Occipital lobe (tissue), 2 donors: ENCODE results near the gene GCLC. TPM values are rescaled to one million over a fixed set of nuclear protein-coding genes. Genes with fewer than 3 reads are reported as not detected.
A peak's percentile ranks its signal among the peaks of the same experiment; 100 is the strongest.
"Not testable (repeated sequence)": the region's sequence is repeated elsewhere in the genome, so short reads cannot be mapped to it uniquely, and the experiment has no call there.

Experiments
- DNase-seq: peaks from one replicate; lab custom pipeline; 2025; lab: John Stamatoyannopoulos, UW
- total RNA-seq: library from RNA; depleted of rRNA; stranded (reverse); fragments of >200 nt; gene quantifications from one replicate; pipeline ENCODE4 v1.2.3, GENCODE V29; 2014

The GCLC gene
- total RNA-seq, 1 donor from 2014 or later = 15.8 TPM

- no peak for DNase-seq
Measured at GRCh38 chr6:53495506-53496499, 49.1 kb downstream of the GCLC start.

DNA sequence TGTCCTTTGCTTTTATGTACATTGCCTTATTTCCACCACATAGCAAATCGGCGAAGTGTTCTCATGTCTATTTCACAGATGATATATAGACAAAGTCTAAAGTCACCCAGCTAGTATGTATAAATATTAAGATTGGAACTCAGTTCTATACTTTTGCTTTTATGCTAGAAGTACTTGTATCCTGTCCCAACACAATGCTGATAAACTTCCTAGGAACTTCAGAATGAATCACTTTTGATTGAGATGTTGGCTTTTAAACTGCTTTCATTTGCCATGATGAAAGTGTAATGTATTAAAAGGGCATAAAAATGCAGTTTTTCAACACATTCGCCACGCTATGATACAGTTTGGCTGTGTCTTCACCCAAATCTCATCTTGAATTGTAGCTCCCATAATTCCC lies 50.8 kb downstream of the GCLC start:
- DNase-seq = no peak

DNA sequence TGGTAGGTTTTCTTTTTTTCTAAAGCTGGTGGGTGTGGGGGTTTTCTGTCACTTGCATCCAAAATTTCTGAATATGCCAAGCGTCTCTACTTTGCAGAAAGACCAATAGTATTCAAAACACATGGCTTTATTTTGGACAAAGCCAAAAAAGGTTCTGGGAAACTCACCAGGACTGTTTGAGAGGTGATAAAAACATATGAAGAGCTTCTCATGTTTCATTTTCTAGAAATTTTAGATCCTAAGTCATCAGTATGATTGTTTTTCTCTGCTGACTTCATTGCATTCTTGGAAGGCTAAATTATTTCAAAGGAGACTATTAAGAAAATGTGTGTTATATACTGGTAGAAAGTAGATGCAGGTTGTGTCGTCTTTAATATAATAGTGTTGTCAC lies 51.3 kb downstream of the GCLC start:
- DNase-seq = no peak

- no peak for DNase-seq
Measured at GRCh38 chr6:53492860-53493634, 51.9 kb downstream of the GCLC start.

- no peak for DNase-seq
Measured at GRCh38 chr6:53487080-53487479, 57.8 kb downstream of the GCLC start.

DNA sequence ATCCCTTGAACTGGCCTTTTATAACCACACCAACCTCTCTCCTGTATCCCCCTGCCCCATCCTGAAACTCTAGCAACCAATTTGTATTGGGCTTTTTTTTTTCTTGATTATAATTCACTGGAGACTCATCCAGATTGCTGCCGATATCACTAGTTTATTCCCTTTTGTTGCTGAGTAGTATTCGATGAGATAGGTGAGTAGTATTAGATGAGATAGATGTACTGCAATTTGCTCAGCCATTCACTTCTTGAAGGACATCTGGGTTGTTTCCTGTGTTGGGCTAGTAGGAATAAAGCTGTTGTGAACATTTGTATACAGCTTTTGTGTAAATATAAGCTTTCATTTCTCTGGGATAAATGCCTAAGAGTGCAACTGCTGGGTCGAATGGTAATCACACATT lies 58.2 kb downstream of the GCLC start:
- no peak for DNase-seq

GRCh38 chr6:53484476-53485280 lies 60.2 kb downstream of the GCLC start:
- DNase-seq = peak; percentile 11

GRCh38 chr6:53483423-53484353 lies 61.2 kb downstream of the GCLC start:
- DNase-seq = no peak

DNA sequence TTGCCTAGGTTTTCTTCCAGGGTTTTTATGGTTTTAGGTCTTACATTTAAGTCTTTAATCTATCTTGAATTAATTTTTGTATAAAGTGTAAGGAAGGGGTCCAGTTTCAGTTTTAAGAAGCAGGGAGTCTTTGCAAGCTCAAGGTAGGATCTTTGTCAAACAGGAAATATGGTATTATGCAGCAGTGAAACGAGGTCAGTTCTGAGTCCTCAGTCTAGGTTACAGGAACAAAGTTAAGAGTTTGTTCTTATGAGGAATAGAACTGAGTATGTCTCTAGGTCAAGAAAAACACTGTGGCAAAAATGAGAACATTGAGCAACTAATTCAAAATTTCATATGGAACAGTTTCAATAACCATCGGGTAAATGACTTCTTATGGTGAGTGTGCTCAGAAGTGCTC lies 63.6 kb downstream of the GCLC start:
- DNase-seq = no peak

DNA sequence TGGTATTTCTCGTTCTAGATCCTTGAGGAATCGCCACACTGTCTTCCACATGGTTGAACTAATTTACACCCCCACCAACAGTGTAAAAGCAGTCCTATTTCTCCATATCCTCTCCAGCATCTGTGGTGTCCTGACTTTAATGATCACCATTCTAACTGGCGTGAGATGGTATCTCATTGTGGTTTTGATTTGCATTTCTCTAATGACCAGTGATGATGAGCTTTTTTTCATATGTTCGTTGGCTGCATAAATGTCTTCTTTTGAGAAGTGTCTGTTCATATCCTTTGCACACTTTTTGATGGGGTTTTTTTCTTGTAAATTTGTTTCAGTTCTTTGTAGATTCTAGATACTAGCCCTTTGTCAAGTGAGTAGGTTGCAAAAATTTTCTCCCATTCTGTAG lies 64.1 kb downstream of the GCLC start:
- DNase-seq = not testable (repeated sequence)

GRCh38 chr6:53479871-53480270 lies 65.0 kb downstream of the GCLC start:
- no peak for DNase-seq

DNA sequence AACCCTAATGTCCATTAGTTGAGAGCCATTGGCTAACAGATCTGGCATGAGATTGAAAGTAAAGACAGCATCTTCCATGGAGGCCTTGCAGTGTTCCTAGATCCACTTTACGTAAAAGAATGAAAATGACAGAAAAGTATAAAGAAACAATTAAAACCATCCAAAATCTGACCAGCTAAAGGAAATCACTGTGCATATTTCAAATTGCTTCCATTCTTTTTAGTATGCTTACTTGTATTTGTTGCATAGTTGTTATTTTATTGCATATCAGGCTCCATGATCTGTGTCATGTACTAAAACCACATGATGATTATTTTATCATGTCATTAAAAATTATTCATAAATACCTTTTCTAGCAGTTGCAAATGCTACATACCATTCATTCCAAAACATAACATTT lies 67.9 kb downstream of the GCLC start:
- no peak for DNase-seq

- DNase-seq = no peak
Measured at GRCh38 chr6:53474010-53474409, 70.9 kb downstream of the GCLC start.

DNA sequence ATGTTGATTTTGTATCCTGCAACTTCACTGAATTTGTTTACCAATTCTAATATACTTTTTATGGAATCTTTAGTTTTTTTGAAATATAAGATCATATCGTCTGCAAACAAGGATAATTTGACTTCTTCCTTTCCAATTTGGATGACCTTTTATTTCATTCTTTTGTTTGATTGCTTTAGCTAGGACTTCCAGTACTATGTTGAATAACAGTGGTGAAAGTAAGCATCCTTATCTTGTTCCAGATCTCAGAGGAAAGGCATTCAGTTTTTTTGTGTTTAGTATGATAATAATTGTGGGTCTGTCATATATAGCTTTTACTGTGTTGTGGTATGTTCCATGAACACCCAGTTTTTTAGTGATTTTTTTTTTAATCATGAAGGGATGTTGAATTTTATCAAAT lies 75.7 kb downstream of the GCLC start:
- no peak for DNase-seq

- no peak for DNase-seq
Measured at GRCh38 chr6:53466257-53466656, 78.6 kb downstream of the GCLC start.

DNA sequence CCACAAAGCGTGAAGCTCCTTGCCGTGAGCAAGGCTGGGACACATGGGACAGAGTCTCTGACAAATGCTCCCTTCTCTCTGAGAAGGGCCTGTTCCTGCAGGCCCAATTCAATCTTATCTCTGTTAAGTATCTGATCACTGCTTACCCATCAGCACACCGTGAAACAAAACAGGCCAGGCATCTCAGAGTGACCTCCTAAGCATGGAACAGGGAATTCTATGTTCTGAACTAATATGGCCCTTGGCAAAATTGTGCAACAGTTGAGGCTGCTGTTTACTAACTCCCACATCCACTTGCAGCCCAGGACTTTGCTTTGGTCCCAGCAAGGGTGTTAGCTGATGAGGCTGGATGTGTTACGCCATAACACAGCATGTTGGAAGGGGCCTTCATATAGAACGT lies 79.2 kb downstream of the GCLC start:
- no peak for DNase-seq

- no peak for DNase-seq
Measured at GRCh38 chr6:53464927-53465460, 79.9 kb downstream of the GCLC start.

DNA sequence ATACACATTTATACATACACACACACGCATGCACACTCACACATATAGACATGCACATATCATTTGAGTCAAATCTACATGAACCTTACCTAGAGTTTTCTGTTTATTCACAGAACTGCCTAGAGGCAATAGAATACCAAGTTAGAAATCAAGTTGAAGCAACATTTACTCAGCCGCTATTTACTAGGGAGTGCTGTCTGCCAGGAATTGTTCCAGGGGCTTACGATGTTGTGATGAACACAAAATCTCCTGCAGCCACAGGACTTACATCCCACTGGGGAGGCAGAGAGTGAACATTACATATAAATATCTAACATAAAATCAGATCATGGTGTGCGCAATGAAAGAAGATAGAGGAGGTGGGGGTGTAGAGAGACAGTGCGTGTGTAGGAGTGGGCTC lies 80.4 kb downstream of the GCLC start:
- DNase-seq = no peak

DNA sequence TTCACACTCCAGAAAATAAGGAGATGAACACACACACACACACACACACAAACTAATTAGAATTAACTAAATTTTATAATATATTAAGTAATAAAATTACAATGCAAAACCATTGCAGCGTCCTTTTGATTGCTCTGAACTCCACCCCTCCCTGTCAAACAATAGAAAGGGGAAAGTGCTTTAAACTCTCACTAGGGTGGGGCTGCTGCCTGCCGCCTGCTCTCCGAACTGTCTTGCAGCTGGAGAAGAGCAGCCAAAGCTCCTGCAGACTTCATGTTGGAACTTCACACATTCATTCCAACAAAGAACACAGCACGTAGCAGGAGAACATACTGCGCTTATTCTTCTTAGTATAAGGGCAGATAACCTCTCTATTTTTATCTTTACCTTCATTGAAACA lies 83.2 kb downstream of the GCLC start:
- DNase-seq = no peak

DNA sequence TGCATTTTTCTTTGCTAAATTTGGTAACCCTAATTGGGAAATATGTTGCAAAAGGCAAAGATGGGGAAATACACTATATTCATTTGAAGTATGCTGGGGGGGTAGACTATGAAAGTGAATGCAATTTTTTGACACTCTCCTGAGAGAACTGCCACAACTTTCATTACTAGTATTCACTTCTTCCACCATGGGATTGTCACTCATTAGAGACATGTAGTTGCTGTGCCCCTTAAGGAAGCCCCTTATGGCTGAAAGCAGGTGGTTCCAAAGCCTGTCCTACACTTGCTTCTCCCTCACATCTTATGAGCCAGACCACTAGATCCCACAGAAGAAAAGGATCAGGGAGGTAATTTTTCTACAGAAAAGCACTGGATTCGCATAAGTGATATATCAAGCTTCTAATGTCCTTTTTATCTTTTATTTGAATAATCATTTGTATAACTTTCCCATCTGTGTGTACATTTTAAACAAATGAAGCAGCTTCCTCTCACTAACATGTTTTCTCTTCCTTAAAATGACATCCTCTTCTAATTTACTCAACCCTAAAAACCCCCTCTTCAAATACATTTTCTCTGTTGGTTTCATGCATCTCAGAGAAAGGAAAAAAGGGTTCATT lies 83.8 kb downstream of the GCLC start:
- no peak for DNase-seq
